ENCODE data around the gene COG5.
"Not testable (repeated sequence)": the region's sequence is repeated elsewhere in the genome, so short reads cannot be mapped to it uniquely, and the experiment has no call there.

COG5 gene

DNA sequence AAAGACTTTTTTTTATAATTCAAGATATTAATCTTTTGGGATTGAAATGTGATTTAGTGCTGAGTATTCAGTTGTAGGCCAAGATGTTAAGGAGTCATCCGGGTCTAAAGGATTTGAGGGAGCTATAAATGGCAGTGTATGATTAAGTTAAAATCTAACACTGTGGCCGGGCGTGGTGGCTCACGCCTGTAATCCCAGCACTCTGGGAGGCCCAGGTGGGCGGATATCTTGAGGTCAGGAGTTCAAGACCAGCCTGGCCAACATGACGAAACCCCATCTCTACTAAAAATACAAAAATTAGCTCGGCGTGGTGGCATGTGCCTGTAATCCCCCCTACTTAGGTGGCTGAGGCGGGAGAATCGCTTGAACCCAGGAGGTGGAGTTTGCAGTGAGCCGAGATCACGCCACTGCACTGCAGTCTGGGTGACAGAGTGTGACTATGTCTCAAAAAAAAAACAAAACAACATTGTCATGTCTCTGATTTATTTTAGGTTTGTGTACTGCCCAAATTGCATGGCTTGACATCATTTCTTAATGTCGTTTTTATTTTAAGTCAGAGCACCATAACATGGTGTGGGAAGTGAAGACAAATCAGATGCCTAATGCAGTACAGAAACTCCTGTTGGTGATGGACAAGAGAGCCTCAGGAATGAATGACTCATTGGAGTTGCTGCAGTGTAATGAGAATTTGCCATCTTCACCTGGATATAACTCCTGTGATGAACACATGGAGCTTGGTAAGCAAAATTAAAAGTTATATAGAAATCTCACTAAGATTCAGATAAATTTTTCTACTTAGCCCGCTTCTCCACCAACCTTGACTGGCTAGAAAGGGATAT lies 384.2 kb downstream of the COG5 start:
- no peak for DNase-seq (ENCODE audit: low spot score)

DNA sequence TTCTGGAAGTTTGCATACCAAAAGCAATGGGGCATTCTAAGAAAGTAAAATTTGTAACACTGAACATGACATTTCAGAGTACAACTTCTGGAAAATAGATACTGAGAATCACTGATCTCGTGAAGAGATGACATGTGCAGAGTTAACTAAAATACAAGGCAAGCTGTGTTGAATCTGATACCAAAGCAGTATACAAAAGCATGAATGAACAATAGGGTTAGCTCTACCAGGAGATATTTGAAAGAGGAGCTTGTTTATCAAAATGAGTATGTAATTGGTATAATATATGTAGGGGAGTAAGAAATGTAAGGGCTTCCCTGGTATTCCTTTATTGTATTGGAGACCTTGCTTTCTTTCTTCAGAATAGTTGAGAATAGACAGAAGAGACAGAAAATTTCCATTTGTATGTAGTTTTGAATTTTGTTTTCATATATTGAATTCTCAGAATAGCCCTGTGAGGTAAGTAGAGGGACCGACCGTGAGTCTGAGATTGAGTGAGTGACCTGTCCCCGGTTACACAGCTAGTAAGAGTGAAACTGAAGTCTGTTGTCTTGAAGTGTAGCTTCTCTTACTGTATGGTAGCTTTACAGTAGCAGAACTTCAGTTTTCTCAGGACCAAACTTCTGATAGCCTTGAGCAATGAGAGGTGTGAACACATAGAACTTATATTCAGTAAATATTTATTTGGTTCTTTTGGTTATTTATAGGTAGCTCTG lies 389.9 kb downstream of the COG5 start:
- peak; percentile 87 for DNase-seq (ENCODE audit: low spot score)

DNA sequence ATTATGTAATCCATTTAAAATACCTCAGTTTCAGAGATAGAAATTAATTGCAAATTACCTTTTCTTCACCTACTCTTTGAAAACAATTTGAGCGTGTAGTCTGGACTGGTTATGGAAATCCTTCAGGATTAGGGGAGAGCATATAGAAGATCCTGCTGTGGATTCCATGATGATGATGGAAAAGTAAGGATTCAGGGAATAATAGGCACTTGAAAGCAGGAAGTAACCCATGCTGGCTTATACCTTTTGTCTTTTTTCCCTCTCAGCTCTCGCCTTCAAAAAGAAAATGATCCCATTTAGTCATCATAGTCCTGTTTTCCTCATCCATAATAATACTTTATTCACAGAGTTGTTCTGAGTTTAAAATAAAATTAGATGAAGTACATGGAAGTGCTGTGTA lies 390.5 kb downstream of the COG5 start:
- no peak for DNase-seq (ENCODE audit: low spot score)

DNA sequence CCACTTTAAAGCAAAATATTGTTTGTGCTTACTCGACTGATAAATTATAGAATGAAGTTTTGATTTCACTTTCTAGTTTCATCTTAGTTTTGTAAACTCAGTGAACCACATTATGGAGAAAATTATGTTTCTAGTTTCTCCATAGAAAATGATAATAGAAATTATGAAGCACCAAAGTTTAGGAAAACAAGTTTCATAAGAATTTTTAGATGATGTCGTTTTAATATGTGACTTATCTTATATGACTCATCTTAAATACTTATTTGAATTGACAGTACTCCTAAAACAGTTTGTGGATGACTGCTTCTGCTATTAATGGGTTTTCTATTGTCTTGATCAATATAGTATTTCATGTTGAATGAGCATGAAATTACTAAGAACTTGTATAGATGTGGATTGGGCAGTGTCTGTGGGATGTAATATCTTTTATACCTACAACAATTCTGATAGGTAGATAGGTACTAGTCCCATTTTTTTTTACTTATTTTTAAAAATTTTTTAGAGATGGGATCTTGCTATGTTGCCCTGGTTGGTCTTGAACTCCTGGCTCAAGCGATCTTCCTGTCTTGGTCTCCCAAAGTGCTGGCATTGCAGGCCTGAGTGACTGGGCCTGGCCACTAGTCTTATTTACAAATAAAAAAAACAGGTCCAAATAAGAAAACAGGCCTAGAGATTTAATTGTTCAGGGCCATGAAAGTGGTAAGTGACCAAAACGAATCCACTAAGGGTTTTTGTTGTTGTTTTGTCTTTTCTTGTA lies 391.3 kb downstream of the COG5 start:
- no peak for DNase-seq (ENCODE audit: low spot score)

DNA sequence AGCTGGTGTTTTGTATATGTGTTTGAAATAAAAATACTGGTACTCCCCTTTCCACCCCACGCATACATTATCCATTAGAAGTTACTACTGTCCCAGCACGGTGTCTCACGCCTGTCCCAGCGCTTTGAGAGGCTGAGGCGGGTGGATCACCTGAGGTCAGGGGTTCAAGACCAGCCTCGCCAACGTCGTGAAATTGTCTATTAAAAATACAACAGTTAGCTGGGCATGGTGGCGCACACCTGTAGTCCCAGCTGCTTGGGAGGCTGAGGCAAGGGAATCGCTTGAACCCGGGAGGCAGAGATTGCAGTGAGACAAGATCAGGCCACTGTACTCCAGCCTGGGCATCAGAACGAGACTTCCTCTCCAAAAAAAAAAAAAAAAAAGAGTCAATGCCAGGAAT lies 392.2 kb downstream of the COG5 start:
- no peak for DNase-seq (ENCODE audit: low spot score)

DNA sequence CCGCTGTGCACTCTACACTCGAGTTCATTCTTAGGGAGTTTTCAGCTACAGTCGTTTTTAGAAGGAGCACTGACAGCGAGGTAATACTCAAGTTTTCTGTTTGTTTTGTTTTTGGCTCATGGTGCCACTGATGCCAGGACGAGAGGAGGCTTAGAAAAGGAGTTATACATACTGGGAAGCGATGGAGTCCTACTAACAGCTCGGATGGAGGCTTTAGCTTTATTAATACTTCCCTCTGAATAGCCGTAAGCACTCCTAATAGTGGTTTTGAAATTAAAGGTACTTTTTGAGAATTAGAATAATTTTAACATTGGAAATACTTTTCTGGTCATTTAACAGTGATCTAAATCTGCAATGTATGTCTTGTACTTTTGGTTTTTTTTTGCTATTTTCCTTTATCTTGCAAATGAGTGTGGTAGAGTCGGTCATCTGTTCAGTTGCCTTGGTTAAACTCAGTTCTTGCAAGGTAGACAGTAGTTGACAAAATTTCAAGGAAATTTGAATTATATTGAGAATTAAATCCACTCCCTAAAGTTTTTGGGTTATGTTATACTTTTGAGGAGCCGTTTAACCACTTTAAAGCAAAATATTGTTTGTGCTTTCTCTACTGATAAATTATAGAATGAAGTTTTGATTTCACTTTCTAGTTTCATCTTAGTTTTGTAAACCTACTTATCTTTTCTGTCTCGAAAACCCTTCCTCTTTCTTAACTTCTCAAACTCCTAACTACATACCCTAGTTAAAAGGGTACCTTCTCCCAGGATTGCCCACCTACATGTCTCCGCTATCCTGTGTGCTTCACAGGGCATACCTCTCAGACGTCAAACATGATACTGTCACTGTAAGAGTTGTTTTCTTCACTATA lies 393.4 kb downstream of the COG5 start:
- no peak for DNase-seq (ENCODE audit: low spot score)

DNA sequence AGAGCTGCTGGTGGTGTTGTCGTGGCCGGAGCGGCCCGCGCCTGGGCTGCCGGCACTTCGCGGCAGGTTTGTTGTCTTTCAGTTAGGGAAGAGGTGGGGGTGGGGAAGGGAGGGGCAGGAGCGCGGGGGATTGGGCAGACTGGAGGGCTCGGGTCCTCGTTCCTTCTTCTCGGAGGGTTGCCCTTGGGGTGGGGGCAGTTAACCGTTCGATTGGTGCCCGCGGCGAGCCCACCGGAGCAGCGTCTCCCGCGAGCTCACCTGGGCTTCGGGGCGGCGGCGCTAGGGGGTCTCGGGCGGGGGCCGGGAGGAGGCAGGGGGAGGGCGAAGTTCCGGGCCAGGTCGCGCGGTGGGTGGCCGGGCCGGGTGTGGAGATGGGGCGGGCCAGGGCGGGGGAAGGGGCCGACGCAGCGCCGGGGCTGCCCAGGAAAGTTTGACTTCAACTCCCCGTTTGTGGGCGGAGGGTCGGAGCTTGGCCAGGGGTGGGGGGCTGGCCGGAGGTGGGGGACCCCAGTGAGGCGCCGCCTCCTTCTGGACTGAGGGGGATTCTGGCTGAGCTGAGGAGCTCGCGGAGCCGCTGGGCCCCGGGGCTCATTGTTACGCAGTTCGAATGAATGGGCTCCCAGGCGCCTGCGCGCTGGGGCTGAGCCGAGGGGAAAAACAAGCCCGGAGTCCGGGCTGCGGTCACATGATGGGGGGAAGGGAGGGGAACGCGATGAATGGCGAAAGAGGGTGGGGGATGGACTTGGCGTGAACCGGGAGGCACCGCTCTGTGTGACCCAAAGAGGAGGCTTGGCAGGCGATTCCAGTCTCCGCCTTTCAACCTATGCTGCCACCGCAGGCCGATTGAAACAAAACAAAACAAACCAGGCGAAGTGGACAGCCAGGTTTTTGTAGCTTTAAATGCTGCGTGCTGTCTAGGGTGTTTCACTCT lies 394.3 kb downstream of the COG5 start:
- DNase-seq (ENCODE audit: low spot score) = peak; percentile 94

DNA sequence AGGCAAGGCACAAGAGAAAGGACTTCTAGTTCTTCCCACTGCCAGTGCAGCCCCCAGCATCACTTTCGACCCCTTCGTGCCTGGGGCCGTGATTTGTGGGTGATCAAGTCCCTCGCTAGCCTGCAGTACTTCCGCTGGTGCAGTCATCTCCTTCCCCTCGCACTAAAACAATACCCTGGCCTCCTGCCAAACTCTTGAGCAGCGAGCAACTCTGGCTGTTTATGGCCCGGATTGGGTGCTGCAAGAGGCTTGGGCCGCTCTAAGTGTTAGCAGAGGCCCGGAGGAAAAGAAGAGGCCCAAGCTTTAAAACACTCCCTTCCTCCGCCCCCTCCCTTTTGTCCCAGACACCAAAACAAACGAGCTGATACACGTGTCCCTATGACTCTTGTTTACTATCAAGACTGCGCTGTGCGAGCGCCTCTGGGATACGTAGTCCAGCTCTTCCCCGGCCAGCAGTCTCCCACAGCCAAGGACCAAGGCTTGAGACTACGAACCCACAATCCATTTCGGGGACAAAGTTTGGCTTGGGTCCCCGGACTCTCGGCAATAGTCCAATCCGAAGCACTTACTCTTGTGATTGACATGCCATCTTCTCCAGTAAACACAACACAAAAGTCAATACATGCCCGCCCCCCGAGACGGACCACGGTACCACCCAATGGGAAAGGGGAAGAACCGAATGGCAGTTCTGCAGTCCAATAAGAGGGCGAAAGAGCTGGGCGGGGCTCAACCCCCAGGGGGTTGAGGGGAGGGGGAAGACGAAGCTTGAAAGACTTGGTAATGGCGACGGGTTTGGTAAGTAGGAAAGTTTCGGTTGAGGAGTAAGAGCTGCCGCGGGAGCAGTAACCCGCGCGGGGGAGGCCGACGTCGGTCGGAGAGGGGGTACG lies 395.2 kb downstream of the COG5 start, which contains the start of gene HBP1:
TSS of gene HBP1 (plus strand) at position 771 of the 887 bp plus-strand sequence. CDS start 10,891 bp downstream, outside the sequence.
- DNase-seq (ENCODE audit: low spot score) = peak; percentile 99

DNA sequence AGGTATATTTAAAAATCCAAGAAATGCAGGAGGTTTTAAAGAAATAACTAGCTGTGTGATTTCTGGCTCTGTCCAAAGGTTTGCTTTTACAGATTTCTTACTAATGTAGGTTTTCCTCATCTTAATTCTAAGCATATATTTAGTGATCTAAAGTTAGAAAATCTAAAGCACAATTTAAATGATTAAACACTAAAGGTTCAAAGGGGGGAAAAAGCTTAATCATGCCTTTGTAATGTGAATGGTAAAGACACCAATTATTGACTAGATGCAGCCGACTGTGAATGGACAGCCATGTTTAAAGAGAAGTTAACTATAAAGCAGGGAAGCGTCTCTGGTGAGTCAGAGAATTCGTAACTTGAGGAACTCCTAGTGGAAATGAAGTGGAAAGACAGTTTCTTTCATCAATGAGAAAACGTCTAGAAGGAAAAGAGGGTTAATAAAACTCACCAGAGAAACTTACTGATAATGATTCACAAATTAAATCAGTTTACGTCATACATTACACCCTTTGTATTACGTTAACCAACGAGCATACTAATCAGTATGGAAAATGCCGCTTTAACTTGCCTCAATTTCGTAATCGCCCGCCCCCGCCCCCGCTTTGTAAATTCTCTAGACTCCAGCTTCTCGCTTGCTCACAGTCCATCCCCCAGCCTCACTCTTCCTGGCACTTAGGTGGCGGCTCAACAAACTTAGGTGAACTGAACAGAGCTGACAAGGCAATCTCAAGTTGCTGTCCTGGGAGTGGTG lies 396.1 kb downstream of the COG5 start:
- peak; percentile 86 for DNase-seq (ENCODE audit: low spot score)

DNA sequence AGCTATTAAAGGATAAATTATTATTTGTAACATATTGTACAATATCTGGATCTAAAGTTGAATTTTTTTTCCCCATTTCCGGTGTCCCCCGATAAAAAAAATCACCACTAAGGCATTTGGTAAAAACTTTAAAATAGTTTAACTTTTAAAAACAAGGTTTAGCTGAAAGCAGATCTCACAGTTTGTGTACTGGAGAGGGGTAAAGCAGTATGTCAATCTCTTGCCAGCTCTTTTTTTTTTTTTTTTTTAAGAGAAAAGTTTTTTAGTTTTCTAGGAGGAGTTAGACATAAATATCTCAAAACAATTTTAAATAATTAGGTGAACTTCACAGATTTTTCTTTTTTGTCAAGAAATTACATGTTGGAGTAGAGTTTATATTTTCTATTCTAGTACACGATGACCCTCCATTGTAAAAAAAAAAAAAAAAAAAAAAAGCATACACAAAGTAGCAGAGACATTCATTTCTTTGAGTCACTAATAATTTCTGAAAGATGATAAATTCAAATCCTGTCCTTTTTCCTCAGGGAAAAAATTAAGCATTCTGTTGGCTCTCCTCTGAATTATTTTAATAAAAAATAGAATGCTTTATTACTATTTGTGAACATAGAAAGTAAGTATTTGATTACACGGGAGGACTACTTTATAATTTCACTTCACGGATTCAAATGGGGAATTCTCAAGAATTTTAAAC lies 396.8 kb downstream of the COG5 start:
- no peak for DNase-seq (ENCODE audit: low spot score)

DNA sequence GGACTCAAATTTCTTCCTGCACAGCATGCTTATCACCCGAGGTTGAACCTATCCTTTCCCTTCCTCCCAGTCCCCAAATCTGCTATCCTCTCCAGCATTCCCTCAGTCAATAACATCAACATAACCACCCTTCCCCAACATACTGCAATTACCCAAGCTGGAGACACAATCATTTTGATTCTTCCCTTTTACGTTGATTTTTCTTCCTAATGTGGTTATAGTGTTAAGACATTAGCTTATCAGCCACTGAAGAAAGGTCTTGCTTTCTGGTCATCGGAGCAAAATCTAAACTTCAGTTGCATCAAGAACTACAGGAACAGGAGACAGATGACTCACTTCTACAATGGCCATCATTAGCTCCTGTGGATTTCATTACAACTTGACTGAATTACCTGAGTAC lies 398.4 kb downstream of the COG5 start:
- DNase-seq (ENCODE audit: low spot score) = no peak

DNA sequence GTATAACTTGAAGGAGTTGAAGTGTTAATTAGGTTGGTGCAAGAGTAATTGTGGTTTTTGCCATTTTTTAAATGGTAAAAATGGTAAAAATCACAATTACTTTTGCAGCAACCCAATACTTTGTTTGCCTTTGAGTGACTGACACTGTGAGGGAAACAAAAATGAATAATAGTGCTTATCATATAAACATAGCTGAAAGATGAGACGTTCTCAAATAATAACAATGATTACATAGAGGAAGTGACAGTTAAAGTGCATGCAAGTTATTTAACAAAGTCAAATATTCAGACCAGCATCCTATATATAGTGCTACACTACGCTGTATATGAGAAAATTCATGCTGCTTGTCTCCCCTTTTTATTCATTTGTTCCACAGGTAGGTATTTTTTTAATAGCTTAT lies 399.6 kb downstream of the COG5 start:
- no peak for DNase-seq (ENCODE audit: low spot score)

DNA sequence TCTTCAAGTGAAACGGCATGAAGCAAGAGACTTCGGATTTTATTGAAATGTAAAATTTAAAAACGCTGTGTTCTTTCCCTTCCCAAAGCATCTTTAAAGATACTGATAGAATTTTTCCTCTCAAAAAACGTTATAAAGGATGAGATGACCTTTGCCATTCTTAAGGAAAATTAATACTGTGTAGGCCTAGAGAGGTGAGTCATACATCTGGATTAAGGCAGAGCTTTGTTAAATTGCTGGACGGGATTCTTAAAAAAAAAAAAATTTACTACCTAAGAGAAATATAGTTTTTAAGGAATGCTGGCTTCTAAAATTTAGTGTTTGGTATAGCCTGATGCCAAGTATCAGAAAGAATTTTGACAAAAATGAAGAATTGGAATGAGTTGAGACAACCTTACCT lies 401.2 kb downstream of the COG5 start:
- DNase-seq (ENCODE audit: low spot score) = peak; percentile 59

DNA sequence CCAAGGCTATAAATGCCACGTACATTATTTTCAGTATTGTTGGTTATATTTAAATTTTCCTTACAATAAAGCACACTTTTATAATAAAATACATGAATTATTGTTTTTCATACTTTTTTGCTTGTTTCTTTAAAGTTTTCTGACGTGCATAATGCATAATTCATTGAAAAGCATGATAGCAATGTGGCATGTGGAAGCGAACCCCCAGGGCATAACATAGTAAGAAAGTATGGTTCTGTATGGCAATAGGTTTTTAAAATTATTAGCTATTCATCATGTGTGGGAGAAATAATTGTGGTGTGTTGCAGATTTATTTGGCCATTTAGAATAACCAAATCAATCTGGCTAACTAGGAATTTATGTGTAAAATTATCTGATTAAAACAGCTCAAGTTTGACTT lies 402.3 kb downstream of the COG5 start:
- DNase-seq (ENCODE audit: low spot score) = no peak

DNA sequence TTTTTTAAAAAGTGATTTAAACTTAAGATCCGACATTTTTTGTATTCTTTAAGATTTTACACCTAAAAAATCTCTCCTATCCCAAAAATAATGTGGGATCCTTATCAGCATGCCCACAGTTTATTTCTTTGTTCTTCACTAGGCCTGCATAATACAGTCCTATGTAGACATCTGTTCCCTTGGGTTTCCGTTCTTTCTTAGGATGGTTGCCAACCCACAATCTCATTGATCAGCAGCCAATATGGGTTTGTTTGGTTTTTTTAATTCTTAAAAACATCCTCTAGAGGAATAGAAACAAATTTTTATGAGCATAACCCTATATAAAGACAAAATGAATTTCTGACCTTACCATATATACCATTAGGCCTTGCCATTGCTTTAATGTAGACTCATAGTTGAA lies 403.3 kb downstream of the COG5 start:
- no peak for DNase-seq (ENCODE audit: low spot score)

DNA sequence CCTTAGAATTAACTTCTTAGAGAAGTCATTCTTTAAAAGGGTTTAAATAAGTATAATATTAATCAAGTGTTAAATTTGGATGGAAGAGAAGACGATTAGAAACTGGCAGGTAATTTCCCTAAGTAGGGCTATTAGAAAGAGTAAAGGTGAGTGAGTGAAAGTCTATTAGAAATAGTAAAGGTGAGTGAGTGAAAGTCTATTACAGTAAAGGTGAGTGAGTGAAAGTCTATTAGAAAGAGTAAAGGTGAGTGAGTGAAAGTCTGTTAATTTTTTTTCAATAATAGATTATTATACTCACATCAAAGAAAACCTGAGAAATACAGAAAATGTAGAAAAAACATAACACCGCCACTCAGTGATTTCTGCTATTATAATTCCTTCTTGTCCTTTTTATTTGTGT lies 405.7 kb downstream of the COG5 start:
- no peak for DNase-seq (ENCODE audit: low spot score)

DNA sequence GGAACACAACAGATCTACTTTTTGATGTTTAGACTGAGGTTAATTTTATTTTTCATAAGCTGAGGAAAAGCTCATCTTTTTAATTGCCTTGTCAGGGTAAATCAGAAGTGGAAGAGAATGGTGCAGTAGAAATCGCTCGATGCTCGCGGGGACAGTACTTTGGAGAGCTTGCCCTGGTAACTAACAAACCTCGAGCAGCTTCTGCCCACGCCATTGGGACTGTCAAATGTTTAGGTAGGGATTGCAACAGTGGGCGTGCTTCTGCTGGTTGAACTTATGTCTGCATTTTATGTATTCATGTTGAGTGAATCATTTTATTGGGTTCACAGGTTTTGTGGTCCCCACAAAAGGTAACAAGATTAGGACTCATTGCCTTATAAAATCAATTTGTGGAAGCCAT lies 406.6 kb downstream of the COG5 start:
- no peak for DNase-seq (ENCODE audit: low spot score)

DNA sequence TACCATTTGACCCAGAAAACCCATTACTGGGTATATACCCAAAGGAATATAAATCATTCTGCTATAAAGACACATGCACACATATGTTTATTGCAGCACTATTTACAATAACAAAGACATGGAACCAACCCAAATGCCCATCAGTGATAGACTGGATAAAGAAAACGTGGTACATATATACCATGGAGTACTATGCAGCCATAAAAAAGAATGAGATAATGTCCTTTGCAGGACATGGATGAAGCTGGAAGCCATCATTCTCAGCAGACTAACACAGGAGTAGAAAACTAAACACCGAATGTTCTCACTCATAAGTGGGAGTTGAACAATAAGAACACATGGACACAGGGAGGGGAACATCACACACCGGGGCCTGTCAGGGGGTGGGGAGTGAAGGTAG lies 408.0 kb downstream of the COG5 start:
- DNase-seq (ENCODE audit: low spot score) = not testable (repeated sequence)

Data from COLO829 (cell line).